GM23338 (cell line): ENCODE results near the gene CANX. TPM values are rescaled to one million over a fixed set of nuclear protein-coding genes. Genes with fewer than 3 reads are reported as not detected.
A peak's percentile ranks its signal among the peaks of the same experiment; 100 is the strongest.

ENCODE experiments used
- ATAC-seq: fragments of 200-7000 bp; cut with Tn5 transposase; 3 replicates; pipeline ENCODE4 v1.9.1; 2020
- DNase-seq: peaks from one replicate; pipeline ENCODE4 v3.0.0-alpha.2; 2015; ENCODE audit warnings: low spot score
- H2AFZ ChIP-seq: fragments of 200-600 bp; sonication (generic); 2 replicates; pipeline ENCODE4 v1.8.0; 2016; ENCODE audit warnings: antibody characterized with exemption, mild to moderate bottlenecking, moderate library complexity
- H3F3A ChIP-seq: fragments of 200-600 bp; sonication (generic); replicated peaks from 2 replicates; pipeline ENCODE4 v1.8.0; 2017; ENCODE audit warnings: antibody characterized with exemption, mixed run types, low read depth
- H3K27ac ChIP-seq: fragments of 200-600 bp; sonication (generic); 2 replicates; pipeline ENCODE4 v1.6.1; 2016; ENCODE audit warnings: low read depth
- H3K27me3 ChIP-seq: fragments of 200-600 bp; sonication (generic); 2 replicates; pipeline ENCODE4 v1.8.0; 2016; ENCODE audit warnings: mild to moderate bottlenecking, mixed run types, moderate library complexity; ENCODE audit not compliant: insufficient read depth
- H3K36me3 ChIP-seq: fragments of 200-600 bp; sonication (generic); 2 replicates; pipeline ENCODE4 v1.8.0; 2016; ENCODE audit warnings: mild to moderate bottlenecking; ENCODE audit not compliant: insufficient read depth
- H3K4me1 ChIP-seq: fragments of 200-600 bp; sonication (generic); 2 replicates; pipeline ENCODE4 v1.8.0; 2016; ENCODE audit warnings: mild to moderate bottlenecking, moderate library complexity; ENCODE audit not compliant: insufficient read depth
- H3K4me2 ChIP-seq: fragments of 200-600 bp; sonication (generic); 2 replicates; pipeline ENCODE4 v1.7.1; 2017; ENCODE audit warnings: mixed run types
- H3K4me3 ChIP-seq: fragments of 200-600 bp; sonication (generic); 2 replicates; pipeline ENCODE4 v1.6.1; 2016; ENCODE audit warnings: mixed run types
- H3K79me2 ChIP-seq: fragments of 200-600 bp; sonication (generic); replicated peaks from 2 replicates; pipeline ENCODE4 v1.8.0; 2017; ENCODE audit warnings: mild to moderate bottlenecking; ENCODE audit not compliant: insufficient read depth
- H3K9me2 ChIP-seq: fragments of 200-600 bp; sonication (generic); 2 replicates; pipeline ENCODE4 v1.8.0; 2017; ENCODE audit not compliant: insufficient read depth
- H4K20me1 ChIP-seq: fragments of 200-600 bp; sonication (generic); replicated peaks from 2 replicates; pipeline ENCODE4 v1.8.0; 2017; ENCODE audit warnings: mild to moderate bottlenecking; ENCODE audit not compliant: insufficient read depth
- H3K27ac Mint-ChIP-seq: 2 replicates; pipeline ENCODE4 v1.8.0; 2020; ENCODE audit warnings: inconsistent platforms, mild to moderate bottlenecking, moderate library complexity, mixed read lengths
- H3K27me3 Mint-ChIP-seq: 3 replicates; pipeline ENCODE4 v1.8.0; 2022; ENCODE audit warnings: low read depth, mild to moderate bottlenecking, moderate library complexity, mixed read lengths, inconsistent platforms; ENCODE audit not compliant: insufficient read depth, poor library complexity
- H3K36me3 Mint-ChIP-seq: 3 replicates; pipeline ENCODE4 v1.8.0; 2021; ENCODE audit warnings: low read depth, mild to moderate bottlenecking, inconsistent platforms, moderate library complexity, mixed read lengths
- H3K4me1 Mint-ChIP-seq: 3 replicates; pipeline ENCODE4 v1.8.0; 2020; ENCODE audit warnings: mild to moderate bottlenecking, inconsistent platforms, mixed read lengths
- H3K4me3 Mint-ChIP-seq: 3 replicates; pipeline ENCODE4 v1.8.0; 2021; ENCODE audit warnings: moderate library complexity, mild to moderate bottlenecking, inconsistent platforms, mixed read lengths
- H3K9me3 Mint-ChIP-seq: 3 replicates; pipeline ENCODE4 v1.8.0; 2020; ENCODE audit warnings: moderate library complexity, mild to moderate bottlenecking, inconsistent platforms, mixed read lengths
- CREB1 ChIP-seq: fragments of 250-450 bp; sonication (Bioruptor Pico); IDR thresholded peaks from 2 replicates; pipeline ENCODE4 v1.5.0; 2020; ENCODE audit warnings: low read depth, mild to moderate bottlenecking, moderate library complexity
- CTCF ChIP-seq, 2 experiments: fragments of 200-600 bp in 1 of 2; sonication (generic) in 1 of 2; conservative IDR thresholded peaks; 2 replicates each; pipeline versions ENCODE4 v1.5.1 to v1.6.1; 2016 to 2017; ENCODE audit warnings: antibody characterized with exemption in 2 of 2, low read depth in 2 of 2, mild to moderate bottlenecking in 2 of 2, moderate library complexity in 1 of 2
- ETS1 ChIP-seq: IDR thresholded peaks from 2 replicates; pipeline ENCODE4 v1.6.1; 2016; ENCODE audit warnings: antibody characterized with exemption
- EZH2 ChIP-seq: fragments of 200-600 bp; sonication (generic); IDR thresholded peaks from one replicate; pipeline ENCODE4 v1.8.0; 2017; ENCODE audit warnings: antibody characterized with exemption, mild to moderate bottlenecking, low read depth; ENCODE audit not compliant: unreplicated experiment
- EZH2phosphoT487 ChIP-seq: fragments of 200-600 bp; sonication (generic); IDR thresholded peaks from one replicate; pipeline ENCODE4 v1.8.1; 2018; ENCODE audit warnings: antibody characterized with exemption; ENCODE audit not compliant: unreplicated experiment
- JUNB ChIP-seq: IDR thresholded peaks from one replicate; pipeline ENCODE4 v1.6.1; 2016; ENCODE audit warnings: antibody characterized with exemption; ENCODE audit not compliant: unreplicated experiment
- NANOG ChIP-seq: IDR thresholded peaks from 2 replicates; pipeline ENCODE4 v1.6.1; 2016; ENCODE audit warnings: antibody characterized with exemption, borderline replicate concordance
- POLR2AphosphoS5 ChIP-seq: IDR thresholded peaks from 2 replicates; pipeline ENCODE4 v1.6.1; 2016; ENCODE audit warnings: antibody characterized with exemption, low read depth
- REST ChIP-seq: IDR thresholded peaks from one replicate; pipeline ENCODE4 v1.6.1; 2018; ENCODE audit warnings: antibody characterized with exemption; ENCODE audit not compliant: unreplicated experiment
- STAT1 ChIP-seq: IDR thresholded peaks from one replicate; pipeline ENCODE4 v1.6.1; 2016; ENCODE audit warnings: antibody characterized with exemption; ENCODE audit not compliant: unreplicated experiment
- ZNF114 ChIP-seq: fragments of 250-450 bp; sonication (Bioruptor Pico); IDR thresholded peaks from 2 replicates; pipeline ENCODE4 v1.5.0; 2020; ENCODE audit warnings: mild to moderate bottlenecking, moderate library complexity
- ZNF331 ChIP-seq: fragments of 250-450 bp; sonication (Bioruptor Pico); IDR thresholded peaks from 2 replicates; pipeline ENCODE4 v1.5.0; 2020; ENCODE audit warnings: low read depth, mild to moderate bottlenecking, moderate library complexity
- ZNF462 ChIP-seq: fragments of 250-450 bp; sonication (Bioruptor Pico); IDR thresholded peaks from 2 replicates; pipeline ENCODE4 v1.5.0; 2020; ENCODE audit warnings: mild to moderate bottlenecking, moderate library complexity
- polyA plus RNA-seq: library from polyadenylated mRNA; unstranded; fragments of >200 nt; fragmentation: Nextera tagmentation; extraction: Ambion mirVana; gene quantifications from 2 replicates; pipeline ENCODE4 v1.2.1, GENCODE V29; 2016
- total RNA-seq: library from RNA; depleted of rRNA; stranded (reverse); fragments of >200 nt; shearing (Covaris generic); gene quantifications from 2 replicates; pipeline ENCODE4 v1.2.3, GENCODE V29; 2014

CANX gene
- total and polyA plus RNA-seq, 2 experiments from 2014 or later = 177 to 530 TPM

GRCh38 chr5:179700401-179700918, 1.7 kb downstream of the CANX start:
- Mint-ChIP-seq H3K36me3 (peaks cover 54% of the 10 kb centered on the region), H3K4me3 (peak overlapping the region; percentile 99), H3K9me3 (no peaks in the 10 kb centered on the region; the same call in 2 of the 3 replicates), H3K27me3 (peaks cover 20% of the 10 kb centered on the region), H3K4me1 (peaks cover 29% of the 10 kb centered on the region), H3K27ac (no peak overlapping the region)
- Histone ChIP-seq H3K36me3 (peaks cover 5% of the 10 kb centered on the region; the same call in 1 of the 2 replicates), H2AFZ (no peak overlapping the region), H3K79me2 (peaks cover 66% of the 10 kb centered on the region), H3K4me1 (peaks cover 27% of the 10 kb centered on the region), H3K4me3 (peak overlapping the region; percentile 100), H3F3A (peaks cover 4% of the 10 kb centered on the region; the same call in 1 of the 2 replicates), H3K9me2 (no peaks in the 10 kb centered on the region), H4K20me1 (peaks cover 42% of the 10 kb centered on the region), H3K27ac (peak overlapping the region; percentile 72; the same call in 1 of the 2 replicates), H3K27me3 (no peaks in the 10 kb centered on the region; the same call in 1 of the 2 replicates), H3K4me2 (peak overlapping the region; percentile 90)
- TF ChIP-seq CTCF (conservative IDR thresholded peaks at IDR 0.05; ENCODE audit: low read depth in 2 of 2) = no peak
- no peak for TF ChIP-seq ZNF331 (CRISPR knock-in tag)
- TF ChIP-seq POLR2AphosphoS5 = no peak
- TF ChIP-seq EZH2 = no peak
- TF ChIP-seq JUNB = no peak
- no peak for TF ChIP-seq NANOG
- TF ChIP-seq ZNF462 (CRISPR knock-in tag) = no peak
- TF ChIP-seq STAT1 = no peak
- no peak for TF ChIP-seq ZNF114 (CRISPR knock-in tag)
- no peak for TF ChIP-seq REST
- no peak for TF ChIP-seq EZH2phosphoT487
- TF ChIP-seq ETS1 = no peak
- TF ChIP-seq CREB1 (CRISPR knock-in tag) = no peak
- no peak for ATAC-seq
- DNase-seq = peak; percentile 23
